Measurements from ENCODE around the gene MACROH2A1. TPM values are rescaled to one million over a fixed set of nuclear protein-coding genes. Genes with fewer than 3 reads are reported as not detected.

The MACROH2A1 gene
- total and polyA plus RNA-seq, 2 of the 4 experiments (the other 2 are of a cell fraction), result 122 to 126 TPM

GRCh38 chr5:135405082-135405481 lies 6.1 kb upstream of the MACROH2A1 start:
- DNase-seq (no peak), ATAC-seq (ENCODE audit: low read depth) (no peak)
- Histone ChIP-seq H2AK9ac (replicated peaks; ENCODE audit: low read depth, low read length, poor library complexity) (no peak overlapping the region), H3K9me1 (ENCODE audit: insufficient read depth, low read length) (no peaks in the 10 kb centered on the region), H4K20me1 (ENCODE audit: insufficient read depth, low read length) (no peaks in the 10 kb centered on the region), H3K4me1 (ENCODE audit: control insufficient read depth, insufficient read depth, low read length) (no peaks in the 10 kb centered on the region; the same call in 1 of the 2 replicates), H2BK20ac (ENCODE audit: low read depth, low read length) (no peak overlapping the region), H3K9me3 (ENCODE audit: control insufficient read depth, insufficient read depth, low read length) (no peaks in the 10 kb centered on the region; the same call in none of the 2 replicates), H3K27ac (ENCODE audit: insufficient read depth, low read length) (no peak overlapping the region), H3K18ac (ENCODE audit: low read depth, low read length) (no peak overlapping the region), H3K14ac (replicated peaks; ENCODE audit: low read depth, low read length) (no peak overlapping the region), H3K27me3 (ENCODE audit: control insufficient read depth, insufficient read depth, low read length) (no peaks in the 10 kb centered on the region), H3K4me2 (ENCODE audit: low read depth, low read length) (no peak overlapping the region), H2AFZ (replicated peaks; ENCODE audit: low read length, poor library complexity) (no peak overlapping the region), H2AK5ac (ENCODE audit: low read depth, low read length) (no peak overlapping the region), H3K4ac (ENCODE audit: low read depth, low read length) (no peak overlapping the region), H2BK15ac (ENCODE audit: low read depth, low read length) (no peak overlapping the region), H3K9ac (ENCODE audit: low read depth, low read length) (no peak overlapping the region), H4K91ac (ENCODE audit: insufficient read depth, low read depth, low read length) (no peak overlapping the region), H2BK5ac (ENCODE audit: low read depth, low read length, poor library complexity, severe bottlenecking) (no peak overlapping the region), H3K56ac (ENCODE audit: extremely low read depth, insufficient read depth, low read length) (no peak overlapping the region), H4K8ac (ENCODE audit: low read depth in 2 of 2, low read length in 2 of 2) (no peak overlapping the region), H3K23ac (ENCODE audit: low read depth, low read length) (no peak overlapping the region), H3K4me3 (ENCODE audit: insufficient read depth, low read depth, low read length) (no peak overlapping the region), H4K5ac (ENCODE audit: low read depth, low read length) (no peak overlapping the region), H3K79me1 (ENCODE audit: low read depth in 1 of 2, low read length in 2 of 2) (no peaks in the 10 kb centered on the region; a peak in 1 of 4 replicates), H3K36me3 (ENCODE audit: control insufficient read depth, insufficient read depth, low read length) (no peaks in the 10 kb centered on the region), H2BK120ac (ENCODE audit: low read depth, low read length) (no peak overlapping the region)
- ChIA-PET POLR2A (ENCODE audit: unreplicated experiment) (no interaction called here), CTCF (no interaction called here)
- no CpG with 5 or more reads among the region's 2 CpGs for WGBS, 2 experiments (ENCODE audit: extremely low coverage in 2 of 2, insufficient read length in 1 of 2)
- TF ChIP-seq USF2 (IDR thresholded peaks at IDR 0.05; ENCODE audit: low read depth, low read length), result no peak
- no peak for TF ChIP-seq CTCF (conservative IDR thresholded peaks at IDR 0.05; ENCODE audit: low read depth, low read length)
- no peak for TF ChIP-seq MAZ (IDR thresholded peaks at IDR 0.05; ENCODE audit: borderline replicate concordance, low read depth, low read length)
- in situ Hi-C loops (cut with MboI; ENCODE audit: low sequenced_read_pairs), result no loop called here
- no TSS peak for BruUV-seq (replicated peaks)
- dilution Hi-C loops (cut with HindIII; ENCODE audit: low sequenced_read_pairs, unreplicated experiment), result no loop called here
- intact Hi-C loops (cut with micrococcal nuclease), result no loop called here

Data from IMR-90 (cell line).